MG63 (cell line): Measurements from ENCODE around the gene EFHC1. TPM values are rescaled to one million over a fixed set of nuclear protein-coding genes. Genes with fewer than 3 reads are reported as not detected.

Experiments
- DNase-seq: peaks from one replicate; pipeline ENCODE4 v3.0.0-alpha.2; 2020
- H3K27me3 ChIP-seq: fragments of 250-450 bp; sonication (Bioruptor Pico); 2 replicates; pipeline ENCODE4 v1.5.1; 2020; ENCODE audit warnings: mild to moderate bottlenecking, moderate library complexity
- H3K36me3 ChIP-seq: fragments of 250-450 bp; sonication (Bioruptor Pico); 2 replicates; pipeline ENCODE4 v1.5.1; 2020; ENCODE audit warnings: mild to moderate bottlenecking, moderate library complexity
- H3K4me3 ChIP-seq: fragments of 250-450 bp; sonication (Bioruptor Pico); 2 replicates; pipeline ENCODE4 v1.5.1; 2020; ENCODE audit warnings: mild to moderate bottlenecking, moderate library complexity
- H3K9me3 ChIP-seq: fragments of 250-450 bp; sonication (Bioruptor Pico); 2 replicates; pipeline ENCODE4 v1.5.1; 2020; ENCODE audit warnings: mild to moderate bottlenecking, moderate library complexity
- total RNA-seq: library from RNA; depleted of rRNA; stranded (reverse); fragments of >200 nt; shearing (Covaris generic); gene quantifications from 2 replicates; pipeline ENCODE4 v1.2.3, GENCODE V29; 2014; ENCODE audit warnings: low replicate concordance

Gene EFHC1
- total RNA-seq, 1 experiment from 2014 or later, result 78.4 TPM

DNA sequence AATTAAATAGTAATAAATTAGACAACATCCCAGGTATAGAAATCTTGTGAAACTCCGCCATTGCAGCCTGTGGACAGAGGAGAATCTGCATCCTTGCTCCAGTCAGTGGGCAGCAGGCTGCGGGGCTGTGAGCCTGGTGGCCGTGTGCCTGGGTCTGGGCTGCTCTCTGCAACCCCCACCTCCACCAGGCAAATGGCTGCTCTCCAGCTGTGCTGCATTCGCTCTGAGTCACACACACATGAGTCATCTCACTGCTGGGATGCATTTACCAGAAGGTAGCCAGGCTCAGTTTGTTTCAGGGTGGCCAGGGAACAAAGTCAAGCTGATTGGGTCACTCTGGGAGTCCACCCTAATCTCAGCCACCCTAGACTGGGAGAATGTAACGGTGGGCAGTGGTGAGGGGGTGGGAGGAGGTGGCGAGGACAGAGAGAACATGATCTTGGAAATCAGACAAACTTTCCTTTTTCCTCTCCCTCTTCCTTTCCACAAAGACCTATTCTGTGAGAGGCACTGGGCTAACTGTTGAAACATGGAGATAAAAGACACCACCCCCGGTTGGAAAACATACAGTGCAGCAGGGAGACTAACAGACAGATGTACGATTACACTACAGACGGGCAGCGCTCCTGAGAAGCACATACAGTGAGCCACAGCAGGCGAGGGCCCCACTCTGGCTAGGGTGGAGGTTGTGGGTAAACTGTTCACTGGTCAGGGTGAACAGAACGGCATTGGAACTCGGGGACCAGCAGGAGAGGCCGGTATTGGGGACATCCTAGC, 97.5 kb downstream of the EFHC1 start:
- no peaks in the 10 kb centered on the region for H3K9me3 ChIP-seq
- H3K27me3 ChIP-seq, result no peaks in the 10 kb centered on the region
- peak; percentile 100 for DNase-seq
- peaks cover 87% of the 10 kb centered on the region for H3K36me3 ChIP-seq
- peak overlapping the region; percentile 0; the same call in 1 of the 2 replicates for H3K4me3 ChIP-seq

DNA sequence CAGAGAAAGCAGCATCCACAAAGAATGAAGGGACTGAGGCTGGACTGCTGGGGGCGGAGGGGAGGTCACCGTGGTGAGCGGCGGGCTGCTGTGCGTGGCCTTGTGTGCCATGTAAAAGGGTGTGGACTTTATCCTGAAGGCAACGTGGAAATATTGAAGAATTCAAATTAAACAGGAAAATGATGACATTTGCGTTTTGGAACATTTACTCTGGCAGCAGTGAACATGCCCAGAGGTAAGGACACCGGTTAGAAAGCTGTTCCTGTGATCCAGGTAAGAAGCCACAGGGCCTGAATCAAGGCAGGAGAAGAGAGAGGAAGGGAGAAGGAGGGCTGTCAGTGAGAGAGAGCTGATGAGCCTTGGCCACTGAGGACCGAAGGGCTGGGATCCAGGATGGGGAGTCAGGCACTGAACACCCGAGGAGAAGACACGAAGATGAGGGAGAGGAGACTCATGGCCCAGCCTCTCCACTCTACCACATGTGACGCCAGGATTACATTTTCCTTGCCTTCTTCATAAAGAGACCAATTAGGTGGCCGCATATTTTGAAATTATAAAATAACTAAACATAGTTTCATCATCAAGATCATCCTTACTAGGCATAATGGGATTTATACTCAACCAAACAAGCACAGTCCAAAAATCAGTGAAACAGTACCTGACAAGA, 98.3 kb downstream of the EFHC1 start:
- Histone ChIP-seq H3K9me3 (no peaks in the 10 kb centered on the region), H3K4me3 (no peak overlapping the region), H3K27me3 (no peaks in the 10 kb centered on the region), H3K36me3 (peaks cover 86% of the 10 kb centered on the region)
- peak; percentile 49 for DNase-seq

DNA sequence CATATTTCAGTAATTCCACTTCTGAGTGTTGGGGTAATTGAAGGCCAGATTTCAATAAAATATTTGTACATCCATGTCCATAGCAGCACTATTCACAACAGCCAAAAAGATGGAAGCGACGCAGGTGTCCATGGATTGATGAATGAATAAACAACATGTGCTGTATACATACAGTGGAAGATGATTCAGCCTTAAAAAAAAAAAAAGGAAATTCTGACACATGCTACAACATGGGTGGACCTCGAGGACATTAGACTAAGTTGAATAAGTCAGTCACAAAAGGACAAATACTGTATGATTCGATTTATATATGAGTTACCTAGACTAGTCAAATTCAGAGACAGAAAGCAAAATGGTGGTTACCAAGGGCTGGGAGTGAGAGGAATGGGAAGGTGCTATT, 99.5 kb downstream of the EFHC1 start:
- no peak for DNase-seq
- H3K9me3 ChIP-seq, result no peaks in the 10 kb centered on the region
- H3K36me3 ChIP-seq, result peaks cover 84% of the 10 kb centered on the region
- H3K27me3 ChIP-seq, result no peaks in the 10 kb centered on the region
- H3K4me3 ChIP-seq, result no peak overlapping the region

DNA sequence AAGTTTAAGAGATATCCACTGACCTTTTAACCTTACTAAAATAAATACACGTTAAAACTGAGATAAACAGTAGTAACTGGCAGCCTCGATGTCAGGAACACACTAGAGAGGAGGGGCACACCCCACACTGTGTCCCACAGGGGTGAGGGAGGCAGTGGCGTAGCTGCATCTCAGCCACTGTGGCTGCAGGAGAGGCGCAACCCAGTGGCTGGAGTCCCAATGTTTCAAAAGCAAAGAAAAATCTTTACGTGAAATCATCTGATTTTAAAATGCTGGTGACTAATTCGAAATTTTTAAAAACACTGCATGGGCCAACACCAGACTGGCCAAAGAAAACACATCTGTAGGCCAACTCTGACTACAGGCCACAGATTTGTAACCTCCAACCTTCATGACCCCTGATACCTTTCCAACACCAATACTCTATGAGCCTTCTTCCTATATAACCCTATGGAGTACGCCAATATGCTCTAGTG, 102.0 kb downstream of the EFHC1 start:
- no peaks in the 10 kb centered on the region for H3K9me3 ChIP-seq
- H3K27me3 ChIP-seq, result no peaks in the 10 kb centered on the region
- peaks cover 84% of the 10 kb centered on the region for H3K36me3 ChIP-seq
- peak; percentile 100 for DNase-seq
- no peak overlapping the region for H3K4me3 ChIP-seq

DNA sequence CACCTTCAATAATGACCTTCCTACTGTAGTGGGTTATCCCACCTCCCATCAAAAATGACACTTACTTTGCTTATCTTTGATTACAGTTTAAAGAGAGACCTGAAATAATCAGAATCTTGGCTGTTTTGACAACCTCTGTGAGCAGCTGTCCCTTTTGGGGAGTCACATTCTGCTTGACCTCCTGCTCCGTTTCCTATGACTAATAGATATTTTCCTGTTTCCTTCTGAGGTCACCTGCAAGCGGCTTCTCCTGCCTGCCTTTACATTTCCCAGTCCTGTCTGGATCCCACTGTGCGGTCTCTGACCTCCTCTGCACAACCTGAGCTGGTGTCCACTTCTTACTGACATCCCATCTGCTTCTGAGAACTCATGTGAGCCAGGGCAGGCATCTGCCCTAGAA, 102.5 kb downstream of the EFHC1 start:
- Histone ChIP-seq H3K36me3 (peaks cover 83% of the 10 kb centered on the region), H3K4me3 (no peak overlapping the region), H3K9me3 (no peaks in the 10 kb centered on the region), H3K27me3 (no peaks in the 10 kb centered on the region)
- peak; percentile 81 for DNase-seq

DNA sequence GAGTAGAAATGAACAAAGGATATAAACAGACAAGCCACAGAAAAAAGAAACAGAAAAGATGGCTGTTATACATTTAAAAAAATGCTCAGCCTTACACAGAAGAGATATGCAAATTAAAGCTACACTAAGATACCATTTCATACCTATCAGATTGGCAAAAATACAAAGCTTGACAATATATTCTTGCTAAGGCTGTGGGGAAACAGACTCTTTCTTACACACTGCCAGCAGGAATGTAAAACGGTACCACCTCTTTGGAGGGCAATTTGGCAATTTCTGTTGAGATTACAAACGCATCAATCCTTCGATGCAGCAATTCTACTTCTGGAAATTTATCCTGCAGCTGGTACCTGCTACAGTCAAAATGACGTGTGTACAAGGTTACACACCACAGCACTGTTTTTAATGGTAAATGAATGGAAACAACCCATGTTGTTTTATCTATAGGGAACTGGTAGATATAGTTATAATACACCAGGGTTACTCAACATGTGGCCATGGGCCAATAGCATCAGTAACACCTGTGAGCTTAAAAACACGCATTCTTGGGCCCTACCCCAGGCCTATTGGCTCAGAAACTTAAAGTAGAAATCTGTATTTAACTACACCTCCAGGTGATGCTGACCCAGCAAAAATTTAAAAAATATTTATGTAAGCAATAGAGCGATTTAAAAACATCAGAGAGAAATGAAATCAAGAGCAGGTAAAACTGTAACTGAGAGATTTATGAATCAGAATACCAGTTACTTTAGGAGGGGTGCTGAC, 103.4 kb downstream of the EFHC1 start:
- Histone ChIP-seq H3K27me3 (no peaks in the 10 kb centered on the region), H3K9me3 (no peaks in the 10 kb centered on the region), H3K36me3 (peaks cover 83% of the 10 kb centered on the region)

DNA sequence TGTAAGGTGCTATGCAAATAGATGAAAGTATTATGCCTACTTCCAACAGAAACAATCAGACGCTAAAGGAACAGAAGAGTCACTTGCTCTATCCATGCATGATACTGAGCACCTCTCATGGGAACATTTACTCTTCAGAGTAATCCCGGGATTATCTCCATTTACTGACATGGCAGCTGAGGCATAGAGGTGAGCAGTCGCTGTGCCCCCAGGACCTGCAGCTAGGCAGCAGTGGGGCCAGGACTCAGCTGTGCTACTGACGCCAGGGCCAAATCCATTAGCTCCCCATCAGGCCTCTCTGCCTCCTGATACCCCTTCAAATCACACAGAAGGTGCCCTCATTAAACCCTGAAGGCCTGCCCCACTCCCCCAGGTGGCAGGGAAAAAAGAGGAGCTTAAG, 104.8 kb downstream of the EFHC1 start:
- H3K4me3 ChIP-seq, result no peak overlapping the region
- no peaks in the 10 kb centered on the region for H3K9me3 ChIP-seq
- no peaks in the 10 kb centered on the region for H3K27me3 ChIP-seq
- H3K36me3 ChIP-seq, result peaks cover 81% of the 10 kb centered on the region
- DNase-seq, result no peak

More for the DNA sequence above, 103.4 kb downstream of the EFHC1 start:
- DNase-seq, result no peak
- no peak overlapping the region for H3K4me3 ChIP-seq

DNA sequence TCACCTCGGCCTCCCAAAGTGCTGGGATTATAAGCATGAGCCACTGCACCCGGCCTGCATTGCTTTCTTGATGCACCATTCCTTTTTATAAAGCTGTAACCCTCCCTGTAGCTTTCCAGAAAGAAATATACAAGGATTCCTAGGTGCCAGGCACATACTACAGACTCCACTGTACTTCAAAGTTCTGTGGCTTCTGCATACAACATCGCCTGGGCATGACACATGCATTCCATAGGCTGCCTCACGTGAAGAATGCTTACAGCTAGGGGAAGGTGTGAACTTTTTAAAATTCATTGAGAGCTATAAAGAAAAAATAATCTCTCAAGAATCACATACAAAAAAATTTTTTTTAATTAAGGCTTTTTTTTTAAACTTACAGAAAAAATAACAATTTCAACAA, 106.5 kb downstream of the EFHC1 start:
- Histone ChIP-seq H3K36me3 (peaks cover 85% of the 10 kb centered on the region), H3K27me3 (no peaks in the 10 kb centered on the region), H3K4me3 (no peak overlapping the region), H3K9me3 (no peaks in the 10 kb centered on the region)
- peak; percentile 67 for DNase-seq

DNA sequence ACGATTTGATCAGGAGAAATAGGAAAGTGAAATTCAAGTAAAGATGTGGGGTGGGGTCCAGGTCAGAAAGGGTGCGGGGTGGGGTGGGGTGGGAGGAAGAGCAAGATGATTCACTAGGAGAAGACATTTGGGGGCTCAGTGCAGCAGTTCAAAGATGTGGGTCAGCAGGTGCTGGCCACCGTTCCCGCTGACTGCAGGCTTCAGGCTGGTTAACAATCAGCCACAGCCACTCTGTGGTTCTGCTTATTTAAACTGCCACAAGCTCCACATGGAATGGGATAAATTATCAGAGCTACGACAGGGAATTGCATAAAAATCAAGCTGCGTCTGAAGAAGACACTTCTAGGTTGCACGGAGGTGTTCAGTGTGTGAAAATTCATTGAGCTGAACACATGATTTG, 107.3 kb downstream of the EFHC1 start:
- Histone ChIP-seq H3K36me3 (peaks cover 90% of the 10 kb centered on the region), H3K9me3 (no peaks in the 10 kb centered on the region), H3K4me3 (no peak overlapping the region), H3K27me3 (no peaks in the 10 kb centered on the region)
- no peak for DNase-seq

DNA sequence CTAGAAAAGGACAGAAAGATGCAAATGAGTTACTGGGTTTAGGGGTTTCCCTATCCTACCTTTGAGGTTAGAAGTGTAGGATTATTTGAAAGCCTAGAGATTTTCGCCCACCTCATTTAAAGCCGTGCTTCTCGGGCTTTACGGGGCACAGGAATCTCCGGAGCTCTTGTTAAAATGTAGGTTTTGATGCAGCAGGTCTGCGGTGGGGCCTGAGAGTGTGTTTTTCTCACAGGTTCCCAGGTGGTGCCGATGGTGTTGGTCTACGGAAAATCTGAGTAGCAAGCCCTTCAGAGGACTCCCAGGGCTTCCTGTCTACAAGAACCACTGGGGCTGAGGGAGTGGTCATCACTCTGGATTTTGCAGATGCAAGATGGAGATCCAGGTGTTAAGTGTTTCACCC, 109.2 kb downstream of the EFHC1 start:
- peaks cover 92% of the 10 kb centered on the region for H3K36me3 ChIP-seq
- no peak for DNase-seq
- H3K27me3 ChIP-seq, result no peaks in the 10 kb centered on the region
- H3K4me3 ChIP-seq, result no peak overlapping the region
- H3K9me3 ChIP-seq, result no peaks in the 10 kb centered on the region

DNA sequence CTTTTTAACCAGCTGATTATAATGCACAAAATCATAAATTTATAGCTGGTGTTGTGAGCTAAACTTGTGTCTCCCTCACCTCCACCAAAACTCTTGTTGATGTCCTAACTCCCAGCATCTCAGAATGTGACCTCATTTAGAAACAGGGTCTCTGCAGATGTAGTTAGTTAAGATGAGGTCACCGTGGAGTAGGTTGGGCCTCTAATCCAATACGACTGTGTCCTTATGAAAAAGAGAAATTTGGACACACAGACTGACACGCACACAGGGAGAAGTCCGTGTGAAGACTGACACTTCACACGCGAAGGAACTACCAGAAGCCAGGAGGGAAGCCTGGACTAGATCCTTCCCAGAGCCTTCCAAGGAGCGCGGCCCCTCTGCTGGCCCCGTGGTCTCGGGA, 110.2 kb downstream of the EFHC1 start:
- no peak for DNase-seq
- H3K36me3 ChIP-seq, result peaks cover 94% of the 10 kb centered on the region
- no peaks in the 10 kb centered on the region for H3K9me3 ChIP-seq
- H3K27me3 ChIP-seq, result no peaks in the 10 kb centered on the region
- no peak overlapping the region for H3K4me3 ChIP-seq

DNA sequence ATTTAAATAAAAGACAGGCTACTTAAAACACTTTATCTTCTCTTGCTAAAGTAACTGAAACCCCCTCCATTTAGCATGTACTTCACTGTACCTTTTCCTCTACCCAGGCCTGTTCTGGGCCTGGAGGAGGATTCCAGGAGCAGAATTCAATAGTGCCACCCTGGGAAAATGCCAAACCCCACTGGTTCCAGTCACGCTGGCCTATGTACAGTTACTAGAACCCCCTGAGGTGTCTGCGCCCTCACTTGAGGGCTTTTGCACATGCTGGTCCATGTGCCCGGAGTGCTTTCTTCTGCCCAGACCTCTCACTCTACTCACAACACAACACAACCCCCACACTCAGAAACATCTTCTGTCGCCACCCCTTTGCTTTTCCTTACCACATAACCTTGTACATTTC, 111.3 kb downstream of the EFHC1 start:
- H3K9me3 ChIP-seq, result no peaks in the 10 kb centered on the region
- no peaks in the 10 kb centered on the region for H3K27me3 ChIP-seq
- DNase-seq, result no peak
- no peak overlapping the region for H3K4me3 ChIP-seq
- peaks cover 94% of the 10 kb centered on the region for H3K36me3 ChIP-seq

DNA sequence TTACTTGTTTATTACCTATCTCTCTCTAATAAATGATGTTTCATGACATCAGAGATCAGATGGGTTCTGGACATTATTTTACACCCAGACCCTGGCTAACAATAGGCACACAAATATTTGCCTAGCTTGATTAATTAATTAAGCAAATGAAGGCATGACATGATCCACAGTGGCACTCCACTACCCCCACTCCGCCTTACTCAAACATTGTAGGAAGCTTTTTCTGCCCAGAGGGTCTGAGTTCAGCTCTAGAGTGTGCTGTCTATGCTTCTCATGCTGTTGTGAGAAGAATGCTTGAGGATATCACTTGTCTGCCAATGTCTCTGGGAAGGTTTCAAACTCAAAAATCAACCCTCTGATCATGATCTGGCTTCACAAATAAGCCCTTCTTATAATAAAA, 111.7 kb downstream of the EFHC1 start:
- H3K9me3 ChIP-seq, result no peaks in the 10 kb centered on the region
- no peak for DNase-seq
- no peaks in the 10 kb centered on the region for H3K27me3 ChIP-seq
- H3K36me3 ChIP-seq, result peaks cover 94% of the 10 kb centered on the region
- H3K4me3 ChIP-seq, result no peak overlapping the region

DNA sequence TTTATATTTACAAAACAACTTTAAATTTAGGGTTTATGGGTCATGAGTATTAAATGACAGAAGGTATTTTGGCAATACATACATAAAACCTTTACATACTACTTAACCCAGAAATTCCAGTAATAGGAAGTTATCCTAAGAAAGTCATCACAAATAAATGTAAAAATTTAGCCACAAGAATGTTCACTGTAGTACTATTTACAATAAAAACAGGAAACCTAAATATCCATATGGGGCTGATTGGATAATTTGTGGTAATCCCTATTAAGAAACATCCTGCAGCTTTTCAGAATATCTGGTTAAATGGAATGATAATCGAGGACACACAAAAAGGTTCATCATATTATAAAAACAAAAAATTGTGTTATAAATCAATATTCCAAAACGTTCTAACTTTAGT, 112.3 kb downstream of the EFHC1 start:
- DNase-seq, result no peak
- Histone ChIP-seq H3K27me3 (no peaks in the 10 kb centered on the region), H3K36me3 (peaks cover 97% of the 10 kb centered on the region)

DNA sequence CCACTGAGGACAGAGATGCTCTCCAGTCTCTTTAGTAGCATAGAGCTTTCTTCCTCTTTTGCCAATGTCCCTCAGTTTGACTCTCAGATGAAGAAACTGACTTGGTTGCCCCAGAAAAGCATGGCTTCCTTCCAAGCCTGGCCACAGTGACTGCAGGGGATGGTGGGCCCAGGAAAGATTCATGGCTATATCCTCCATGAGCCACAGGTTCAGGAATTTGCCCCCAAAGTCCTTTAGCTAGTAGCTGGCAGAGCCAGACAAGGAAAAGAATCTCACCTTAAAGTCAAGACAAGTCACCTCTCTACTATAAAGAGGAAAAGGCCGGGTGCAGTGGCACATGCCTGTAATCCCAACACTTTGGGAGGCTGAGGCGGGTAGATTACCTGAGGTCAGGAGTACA, 113.3 kb downstream of the EFHC1 start:
- no peaks in the 10 kb centered on the region for H3K9me3 ChIP-seq
- DNase-seq, result no peak
- H3K36me3 ChIP-seq, result peaks cover 95% of the 10 kb centered on the region
- no peaks in the 10 kb centered on the region for H3K27me3 ChIP-seq
- no peak overlapping the region for H3K4me3 ChIP-seq

More for the DNA sequence above, 112.3 kb downstream of the EFHC1 start:
- Histone ChIP-seq H3K9me3 (no peaks in the 10 kb centered on the region), H3K4me3 (no peak overlapping the region)

DNA sequence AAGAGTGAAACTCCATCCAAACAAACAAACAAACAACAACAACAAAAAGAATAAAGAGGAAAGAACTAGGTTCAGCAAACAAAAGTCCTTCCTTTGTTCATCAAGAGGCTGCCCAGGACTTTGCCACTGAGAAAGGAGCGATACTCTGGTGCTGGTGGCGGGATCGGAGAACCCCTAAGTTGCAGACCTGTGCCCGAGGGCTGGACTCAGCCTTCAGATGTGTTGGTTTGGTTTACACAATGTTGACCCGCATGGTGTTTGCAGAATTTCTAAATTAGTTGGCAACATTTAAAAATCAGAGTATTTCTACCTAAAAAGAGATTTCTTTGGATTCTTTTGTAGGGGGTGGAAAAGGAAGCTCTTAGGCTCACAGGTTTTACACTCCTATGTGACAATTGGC, 114.2 kb downstream of the EFHC1 start:
- DNase-seq, result no peak
- no peak overlapping the region for H3K4me3 ChIP-seq
- peaks cover 96% of the 10 kb centered on the region for H3K36me3 ChIP-seq
- no peaks in the 10 kb centered on the region for H3K9me3 ChIP-seq
- H3K27me3 ChIP-seq, result no peaks in the 10 kb centered on the region

DNA sequence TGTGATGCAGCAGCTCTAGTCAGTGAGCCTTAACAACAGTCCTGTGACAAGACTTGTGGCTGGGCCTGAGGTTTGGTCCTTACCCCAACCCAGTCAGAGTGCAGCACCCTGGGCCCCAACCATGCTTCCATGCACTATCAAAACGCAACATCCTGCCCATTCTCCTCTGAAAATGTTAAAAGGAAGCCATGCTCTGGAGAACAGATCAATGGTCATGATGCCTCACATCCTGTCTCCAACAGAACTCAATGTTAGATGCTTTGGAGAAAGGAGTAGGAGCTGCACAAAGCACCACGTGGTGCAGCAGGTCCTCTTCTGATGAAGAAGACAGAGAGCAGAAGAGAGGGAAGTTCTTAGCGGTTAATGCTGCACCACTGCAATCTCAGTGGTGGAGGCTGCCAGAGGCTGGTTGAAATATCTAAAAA, 114.8 kb downstream of the EFHC1 start:
- Histone ChIP-seq H3K9me3 (no peaks in the 10 kb centered on the region), H3K36me3 (peaks cover 96% of the 10 kb centered on the region), H3K4me3 (no peak overlapping the region), H3K27me3 (no peaks in the 10 kb centered on the region)
- no peak for DNase-seq
